Keratinocyte (primary cell): Measurements from ENCODE around the gene NIPSNAP2.

Source experiments
- CTCF ChIP-seq, 3 experiments: IDR thresholded peaks in 1 of 3; conservative IDR thresholded peaks in 1 of 3; optimal IDR thresholded peaks in 1 of 3; 2 replicates in 2 of 3; 3 replicates in 1 of 3; pipeline versions ENCODE3 to v1.5.1; 2011; ENCODE audit warnings: low read length in 3 of 3, mild to moderate bottlenecking in 3 of 3, moderate library complexity in 2 of 3, control low read depth in 1 of 3, inconsistent platforms in 1 of 3; ENCODE audit not compliant: insufficient read depth in 2 of 3; ENCODE audit errors: extremely low read depth in 1 of 3
- EZH2 ChIP-seq: IDR thresholded peaks from one replicate; pipeline ENCODE4 v1.6.1; 2012; ENCODE audit warnings: inconsistent platforms, mild to moderate bottlenecking, low read length, moderate library complexity

- TF ChIP-seq CTCF (optimal IDR thresholded peaks at IDR 0.05 in 1 of 3, IDR thresholded peaks at IDR 0.05 in 1 of 3, conservative IDR thresholded peaks at IDR 0.05 in 1 of 3; ENCODE audit: extremely low read depth in 1 of 3, insufficient read depth in 2 of 3, low read length in 3 of 3) (no peak), EZH2 (no peak)
Measured at GRCh38 chr7:55951637-55952351, 12.6 kb upstream of the NIPSNAP2 start, which contains the start of gene MRPS17.
